ENCODE results near the gene CDCP1.

DNA sequence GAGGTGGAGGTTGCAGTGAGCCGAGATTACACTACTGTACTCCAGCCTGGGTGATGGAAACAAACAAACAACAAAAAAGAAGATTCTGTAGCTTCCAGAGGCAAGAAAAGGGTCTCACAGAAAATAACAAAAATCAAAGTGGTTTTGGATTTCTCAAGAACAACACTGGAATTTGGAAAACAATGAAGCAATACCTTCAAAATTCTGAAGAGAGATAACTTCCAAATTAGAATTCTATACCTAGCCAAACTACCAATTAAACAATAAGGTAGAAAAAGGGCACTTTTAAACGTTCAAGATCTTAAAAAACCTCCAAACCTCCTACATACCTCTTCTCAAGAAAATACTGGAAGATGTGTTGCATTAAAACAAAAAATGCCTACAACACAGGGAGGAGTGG, 4.9 kb upstream of the CDCP1 start:
- TF ChIP-seq, protein P1, sequence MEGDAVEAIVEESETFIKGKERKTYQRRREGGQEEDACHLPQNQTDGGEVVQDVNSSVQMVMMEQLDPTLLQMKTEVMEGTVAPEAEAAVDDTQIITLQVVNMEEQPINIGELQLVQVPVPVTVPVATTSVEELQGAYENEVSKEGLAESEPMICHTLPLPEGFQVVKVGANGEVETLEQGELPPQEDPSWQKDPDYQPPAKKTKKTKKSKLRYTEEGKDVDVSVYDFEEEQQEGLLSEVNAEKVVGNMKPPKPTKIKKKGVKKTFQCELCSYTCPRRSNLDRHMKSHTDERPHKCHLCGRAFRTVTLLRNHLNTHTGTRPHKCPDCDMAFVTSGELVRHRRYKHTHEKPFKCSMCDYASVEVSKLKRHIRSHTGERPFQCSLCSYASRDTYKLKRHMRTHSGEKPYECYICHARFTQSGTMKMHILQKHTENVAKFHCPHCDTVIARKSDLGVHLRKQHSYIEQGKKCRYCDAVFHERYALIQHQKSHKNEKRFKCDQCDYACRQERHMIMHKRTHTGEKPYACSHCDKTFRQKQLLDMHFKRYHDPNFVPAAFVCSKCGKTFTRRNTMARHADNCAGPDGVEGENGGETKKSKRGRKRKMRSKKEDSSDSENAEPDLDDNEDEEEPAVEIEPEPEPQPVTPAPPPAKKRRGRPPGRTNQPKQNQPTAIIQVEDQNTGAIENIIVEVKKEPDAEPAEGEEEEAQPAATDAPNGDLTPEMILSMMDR (IDR thresholded peaks at IDR 0.05) = no peak
- TF ChIP-seq POLR2A (IDR thresholded peaks at IDR 0.05) (no peak), POLR2AphosphoS5 (IDR thresholded peaks at IDR 0.05) (no peak), EP300 (IDR thresholded peaks at IDR 0.05) (no peak)

Measured in stomach (tissue), 4 donors.